Gastrocnemius medialis (tissue), 4 donors: ENCODE data around the gene AFF3. TPM values are rescaled to one million over a fixed set of nuclear protein-coding genes. Genes with fewer than 3 reads are reported as not detected.

ENCODE experiments used
- ATAC-seq, 2 donors: fragments of 150-250 bp; one replicate each; pipeline ENCODE4 v1.9.1; 2016
- DNase-seq, 2 donors: peaks; one replicate each; pipeline ENCODE4 v3.0.0-alpha.2; 2019
- H3K27ac ChIP-seq, 4 donors: fragments of 200-600 bp; sonication (generic); 1 replicate in 1 of 4; 2 replicates in 3 of 4; pipeline ENCODE4 v1.5.1; 2016 to 2018; ENCODE audit warnings: mild to moderate bottlenecking in 2 of 4, moderate library complexity in 1 of 4
- H3K27me3 ChIP-seq, 3 donors: fragments of 200-600 bp; sonication (generic) in 2 of 3; 1 replicate in 1 of 3; 2 replicates in 2 of 3; pipeline versions ENCODE4 v1.5.1 to v1.6.0; 2016 to 2019; ENCODE audit warnings: mild to moderate bottlenecking in 1 of 3, moderate library complexity in 1 of 3
- H3K36me3 ChIP-seq, 2 donors: fragments of 200-600 bp; sonication (generic) in 1 of 2; one replicate each; pipeline ENCODE4 v1.5.1; 2017 to 2018
- H3K4me1 ChIP-seq, 2 donors: fragments of 200-600 bp; sonication (generic) in 1 of 2; one replicate each; pipeline ENCODE4 v1.5.1; 2016 to 2017; ENCODE audit warnings: mild to moderate bottlenecking in 2 of 2
- H3K4me3 ChIP-seq, 4 donors: fragments of 200-600 bp; sonication (generic) in 3 of 4; 1 replicate in 1 of 4; 2 replicates in 3 of 4; pipeline ENCODE4 v1.5.1; 2016 to 2019; ENCODE audit warnings: mild to moderate bottlenecking in 2 of 4
- H3K9me3 ChIP-seq, 3 donors: fragments of 200-600 bp; sonication (generic) in 2 of 3; 1 replicate in 1 of 3; 2 replicates in 2 of 3; pipeline ENCODE4 v1.5.1; 2016 to 2019
- POLR2A ChIP-seq, 2 donors: fragments of 450-650 bp; IDR thresholded peaks; one replicate each; pipeline ENCODE4 v1.6.1; 2017; ENCODE audit warnings: antibody characterized with exemption in 2 of 2, mild to moderate bottlenecking in 2 of 2, moderate library complexity in 2 of 2
- in situ Hi-C, 4 donors: fragments of 200-750 bp; cut with MboI; loops; one replicate each; pipeline versions ENCODE4 v1.15.0 to v1.8.0; 2017; ENCODE audit warnings: low sequenced_read_pairs in 4 of 4
- intact Hi-C: fragments of 100-400 bp; cut with DNase I; formaldehyde crosslinking; loops from one replicate; pipeline ENCODE4 v1.15.1; 2023; ENCODE audit warnings: low total_unique reads
- total RNA-seq, 4 donors: library from RNA; depleted of rRNA; stranded (reverse); fragments of >200 nt; gene quantifications; one replicate each; pipeline versions ENCODE4 v1.1.0 to v1.2.3, GENCODE V29; 2016
- TF ChIP-seq, protein P1 (sequence below), 5 experiments: fragments of 450-650 bp in 3 of 5; fragments of 200-600 bp in 2 of 5; sonication (generic) in 2 of 5; IDR thresholded peaks in 4 of 5; conservative IDR thresholded peaks in 1 of 5; 1 replicate in 4 of 5; 2 replicates in 1 of 5; pipeline ENCODE4 v1.5.1; 2016 to 2019; ENCODE audit warnings: antibody characterized with exemption in 5 of 5, mild to moderate bottlenecking in 3 of 5, moderate library complexity in 3 of 5

Gene AFF3
- total RNA-seq, 4 donors from 2014 or later, result 0.22 to 0.55 (median 0.47) TPM

DNA sequence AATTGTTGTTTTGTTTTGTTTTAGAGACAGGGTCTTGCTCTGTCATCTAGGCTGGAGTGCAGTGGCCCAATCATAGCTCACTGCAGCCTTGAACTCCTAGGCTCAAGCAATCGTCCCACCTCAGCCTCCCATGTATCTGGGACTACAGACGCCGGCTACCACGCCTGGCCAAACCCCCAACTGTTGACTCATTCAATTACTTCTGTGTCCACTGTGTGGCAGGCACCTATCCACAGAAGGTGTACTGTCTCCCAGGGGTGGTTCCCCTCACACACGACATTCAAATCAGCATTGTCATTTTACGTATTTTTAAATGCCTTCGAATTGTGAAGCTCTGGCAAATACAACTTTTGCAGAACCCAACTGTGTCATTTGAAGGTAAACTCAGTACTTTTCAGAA lies 464.6 kb downstream of the AFF3 start:
- no peaks in the 10 kb centered on the region for H3K4me1 ChIP-seq
- TF ChIP-seq, protein P1, sequence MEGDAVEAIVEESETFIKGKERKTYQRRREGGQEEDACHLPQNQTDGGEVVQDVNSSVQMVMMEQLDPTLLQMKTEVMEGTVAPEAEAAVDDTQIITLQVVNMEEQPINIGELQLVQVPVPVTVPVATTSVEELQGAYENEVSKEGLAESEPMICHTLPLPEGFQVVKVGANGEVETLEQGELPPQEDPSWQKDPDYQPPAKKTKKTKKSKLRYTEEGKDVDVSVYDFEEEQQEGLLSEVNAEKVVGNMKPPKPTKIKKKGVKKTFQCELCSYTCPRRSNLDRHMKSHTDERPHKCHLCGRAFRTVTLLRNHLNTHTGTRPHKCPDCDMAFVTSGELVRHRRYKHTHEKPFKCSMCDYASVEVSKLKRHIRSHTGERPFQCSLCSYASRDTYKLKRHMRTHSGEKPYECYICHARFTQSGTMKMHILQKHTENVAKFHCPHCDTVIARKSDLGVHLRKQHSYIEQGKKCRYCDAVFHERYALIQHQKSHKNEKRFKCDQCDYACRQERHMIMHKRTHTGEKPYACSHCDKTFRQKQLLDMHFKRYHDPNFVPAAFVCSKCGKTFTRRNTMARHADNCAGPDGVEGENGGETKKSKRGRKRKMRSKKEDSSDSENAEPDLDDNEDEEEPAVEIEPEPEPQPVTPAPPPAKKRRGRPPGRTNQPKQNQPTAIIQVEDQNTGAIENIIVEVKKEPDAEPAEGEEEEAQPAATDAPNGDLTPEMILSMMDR (IDR thresholded peaks at IDR 0.05 in 4 of 5, conservative IDR thresholded peaks at IDR 0.05 in 1 of 5), result no peak
- H3K27me3 ChIP-seq, result no peaks in the 10 kb centered on the region
- no peak overlapping the region for H3K27ac ChIP-seq
- H3K36me3 ChIP-seq, result no peaks in the 10 kb centered on the region
- no peak for DNase-seq
- in situ Hi-C loops, result no loop called here
- no peaks in the 10 kb centered on the region for H3K9me3 ChIP-seq
- no peak for ATAC-seq
- intact Hi-C loops, result no loop called here
- no peak overlapping the region for H3K4me3 ChIP-seq

DNA sequence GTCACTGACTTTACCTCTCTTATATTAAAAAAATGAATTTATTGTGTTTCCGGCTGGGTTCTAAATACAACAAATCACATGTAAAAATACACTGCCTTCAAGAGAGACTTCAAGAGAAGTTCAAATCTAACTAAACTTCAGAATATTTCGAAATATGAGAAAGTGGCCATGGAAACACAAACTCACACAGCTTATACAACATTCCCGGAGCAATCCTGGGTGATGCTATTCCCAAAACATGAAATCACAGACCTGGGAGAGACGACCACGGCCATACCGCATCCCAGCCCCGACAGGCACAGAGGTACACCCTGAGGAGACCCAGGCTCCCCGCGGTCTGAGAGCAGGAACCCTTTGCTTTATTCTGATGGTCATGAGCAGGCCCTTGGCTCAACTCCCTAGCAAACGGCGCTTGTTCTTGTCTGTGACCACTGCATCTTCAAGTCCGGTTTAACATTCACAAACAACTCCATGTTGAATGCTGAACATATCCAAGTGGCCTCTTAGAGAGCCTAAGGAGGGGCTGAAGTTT lies 467.2 kb downstream of the AFF3 start:
- Histone ChIP-seq H3K4me1 (no peaks in the 10 kb centered on the region), H3K27ac (no peak overlapping the region), H3K27me3 (no peaks in the 10 kb centered on the region), H3K36me3 (no peaks in the 10 kb centered on the region), H3K4me3 (no peak overlapping the region), H3K9me3 (no peaks in the 10 kb centered on the region)
- intact Hi-C loops (no loop called here), in situ Hi-C loops (no loop called here)
- ATAC-seq (no peak), DNase-seq (no peak)
- TF ChIP-seq, protein P1 (IDR thresholded peaks at IDR 0.05 in 4 of 5, conservative IDR thresholded peaks at IDR 0.05 in 1 of 5), result no peak
- TF ChIP-seq POLR2A (IDR thresholded peaks at IDR 0.05), result no peak

DNA sequence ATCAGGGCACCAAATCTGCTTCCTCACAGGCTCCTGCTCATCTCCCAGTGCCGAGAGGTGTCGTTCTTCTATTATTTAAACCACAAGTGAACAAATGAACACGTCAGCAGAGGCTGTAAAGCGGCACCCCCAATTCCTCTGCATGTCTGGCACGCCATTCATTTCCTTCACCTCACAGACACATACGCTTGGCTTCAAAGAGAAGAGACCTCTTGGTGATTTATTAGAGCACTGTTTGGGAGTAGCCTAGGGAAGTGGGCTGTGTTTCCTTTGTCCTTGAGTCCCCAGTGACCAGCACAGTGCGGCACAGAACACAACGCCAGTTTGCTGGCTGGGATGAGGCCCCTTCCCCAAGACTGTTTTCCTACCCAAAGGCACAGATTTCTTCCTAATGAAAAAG lies 468.3 kb downstream of the AFF3 start:
- Histone ChIP-seq H3K27ac (no peak overlapping the region), H3K4me3 (no peak overlapping the region), H3K27me3 (no peaks in the 10 kb centered on the region), H3K4me1 (no peaks in the 10 kb centered on the region), H3K9me3 (no peaks in the 10 kb centered on the region), H3K36me3 (no peaks in the 10 kb centered on the region)
- in situ Hi-C loops, result no loop called here
- intact Hi-C loops, result no loop called here
- TF ChIP-seq, protein P1 (IDR thresholded peaks at IDR 0.05 in 4 of 5, conservative IDR thresholded peaks at IDR 0.05 in 1 of 5), result no peak
- no peak for TF ChIP-seq POLR2A (IDR thresholded peaks at IDR 0.05)
- DNase-seq (no peak), ATAC-seq (no peak)

DNA sequence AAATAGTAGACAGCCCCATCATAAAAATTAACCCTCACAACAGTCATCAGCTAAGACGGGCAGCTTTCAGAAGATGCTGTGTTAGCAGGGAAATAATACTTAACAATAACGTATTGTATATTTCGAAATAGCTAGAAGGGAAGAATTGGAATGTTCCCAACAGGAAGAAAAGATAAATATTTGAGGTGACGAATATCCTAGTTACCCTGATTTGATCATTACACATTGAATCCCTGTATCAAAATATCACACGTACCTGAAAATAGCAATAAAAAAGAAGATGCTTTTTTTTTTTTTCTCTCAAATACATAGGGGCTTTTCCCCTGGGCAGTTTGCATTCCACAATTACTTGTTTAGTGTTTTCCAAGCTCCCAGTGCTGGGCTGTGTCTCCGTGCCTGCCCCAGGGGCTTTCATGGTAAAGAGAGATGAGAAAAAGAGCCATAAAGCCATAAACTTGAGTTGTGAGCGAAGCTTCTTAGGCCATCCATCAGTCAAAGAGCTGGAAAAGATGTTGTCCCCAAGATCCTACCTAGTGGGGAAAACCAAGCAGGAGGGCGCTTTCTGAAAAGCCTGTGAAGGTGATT lies 469.5 kb downstream of the AFF3 start:
- in situ Hi-C loops, result no loop called here
- no peak for ATAC-seq
- intact Hi-C loops, result no loop called here
- Histone ChIP-seq H3K27me3 (no peaks in the 10 kb centered on the region), H3K27ac (no peak overlapping the region), H3K4me3 (no peak overlapping the region), H3K9me3 (no peaks in the 10 kb centered on the region), H3K4me1 (no peaks in the 10 kb centered on the region), H3K36me3 (no peaks in the 10 kb centered on the region)
- no peak for DNase-seq
- no peak for TF ChIP-seq POLR2A (IDR thresholded peaks at IDR 0.05)
- TF ChIP-seq, protein P1 (IDR thresholded peaks at IDR 0.05 in 4 of 5, conservative IDR thresholded peaks at IDR 0.05 in 1 of 5), result no peak
